ENCODE measurements around the gene GRN. TPM values are rescaled to one million over a fixed set of nuclear protein-coding genes. Genes with fewer than 3 reads are reported as not detected.
A peak's percentile ranks its signal among the peaks of the same experiment; 100 is the strongest.

The GRN gene
- total RNA-seq, 1 experiment from 2014 or later, result 400 TPM

DNA sequence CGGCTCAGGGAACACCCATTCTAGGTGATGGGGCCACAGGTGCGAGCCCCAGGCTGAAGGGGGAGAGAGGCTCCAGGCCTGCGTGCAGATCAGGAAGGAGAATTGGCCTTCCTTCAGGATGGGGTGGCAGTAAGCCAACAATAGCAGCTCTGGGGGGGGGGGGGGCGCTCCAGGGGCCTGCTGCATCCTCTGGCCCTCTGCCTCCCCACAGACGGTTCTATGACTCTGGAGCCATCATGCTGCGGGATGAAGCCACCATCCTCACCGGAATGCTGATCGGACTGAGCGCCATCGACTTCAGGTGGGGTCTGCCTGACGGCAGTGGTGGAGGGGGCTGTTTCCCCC is 30.6 kb upstream of the GRN start:
- Histone ChIP-seq H3K27me3 (ENCODE audit: low read length) (no peaks in the 10 kb centered on the region), H3K4me3 (ENCODE audit: low read length) (peak overlapping the region; percentile 77), H2AFZ (ENCODE audit: low read length) (peak overlapping the region; percentile 77), H3F3A (ENCODE audit: low read length, unreplicated experiment) (no peaks in the 10 kb centered on the region), H3K27ac (ENCODE audit: low read length) (no peak overlapping the region), H3K4me1 (ENCODE audit: insufficient read depth, low read length) (peaks cover 13% of the 10 kb centered on the region), H3K9ac (ENCODE audit: low read length) (no peak overlapping the region), H3K9me2 (replicated peaks; ENCODE audit: low read length) (no peaks in the 10 kb centered on the region), H3K9me3 (ENCODE audit: low read length) (no peaks in the 10 kb centered on the region), H3K36me3 (ENCODE audit: low read depth, low read length) (peaks cover 2% of the 10 kb centered on the region; the same call in 1 of the 2 replicates), H3K79me2 (ENCODE audit: low read length) (no peaks in the 10 kb centered on the region), H4K20me1 (ENCODE audit: low read length) (no peaks in the 10 kb centered on the region), H3K4me2 (ENCODE audit: low read length) (peak overlapping the region; percentile 96)
- ChIA-PET CTCF (no interaction called here), POLR2A (ENCODE audit: unreplicated experiment) (interaction anchor here (0.7 kb wide), 1 partner anchor 84 kb away, joined by 6 read pairs; no protein-coding TSS in a partner anchor)
- ATAC-seq (no peak), DNase-seq (no peak)
- BruUV-seq (replicated peaks), result no TSS peak
- no peak for TF ChIP-seq EZH2phosphoT487 (IDR thresholded peaks at IDR 0.05; ENCODE audit: borderline replicate concordance, low read length)
- TF ChIP-seq, protein P1, sequence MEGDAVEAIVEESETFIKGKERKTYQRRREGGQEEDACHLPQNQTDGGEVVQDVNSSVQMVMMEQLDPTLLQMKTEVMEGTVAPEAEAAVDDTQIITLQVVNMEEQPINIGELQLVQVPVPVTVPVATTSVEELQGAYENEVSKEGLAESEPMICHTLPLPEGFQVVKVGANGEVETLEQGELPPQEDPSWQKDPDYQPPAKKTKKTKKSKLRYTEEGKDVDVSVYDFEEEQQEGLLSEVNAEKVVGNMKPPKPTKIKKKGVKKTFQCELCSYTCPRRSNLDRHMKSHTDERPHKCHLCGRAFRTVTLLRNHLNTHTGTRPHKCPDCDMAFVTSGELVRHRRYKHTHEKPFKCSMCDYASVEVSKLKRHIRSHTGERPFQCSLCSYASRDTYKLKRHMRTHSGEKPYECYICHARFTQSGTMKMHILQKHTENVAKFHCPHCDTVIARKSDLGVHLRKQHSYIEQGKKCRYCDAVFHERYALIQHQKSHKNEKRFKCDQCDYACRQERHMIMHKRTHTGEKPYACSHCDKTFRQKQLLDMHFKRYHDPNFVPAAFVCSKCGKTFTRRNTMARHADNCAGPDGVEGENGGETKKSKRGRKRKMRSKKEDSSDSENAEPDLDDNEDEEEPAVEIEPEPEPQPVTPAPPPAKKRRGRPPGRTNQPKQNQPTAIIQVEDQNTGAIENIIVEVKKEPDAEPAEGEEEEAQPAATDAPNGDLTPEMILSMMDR (conservative IDR thresholded peaks at IDR 0.05; ENCODE audit: low read depth, low read length), result no peak
- no peak for TF ChIP-seq EZH2 (IDR thresholded peaks at IDR 0.05; ENCODE audit: low read length, unreplicated experiment)
- intact Hi-C loops (cut with micrococcal nuclease), result no loop called here

DNA sequence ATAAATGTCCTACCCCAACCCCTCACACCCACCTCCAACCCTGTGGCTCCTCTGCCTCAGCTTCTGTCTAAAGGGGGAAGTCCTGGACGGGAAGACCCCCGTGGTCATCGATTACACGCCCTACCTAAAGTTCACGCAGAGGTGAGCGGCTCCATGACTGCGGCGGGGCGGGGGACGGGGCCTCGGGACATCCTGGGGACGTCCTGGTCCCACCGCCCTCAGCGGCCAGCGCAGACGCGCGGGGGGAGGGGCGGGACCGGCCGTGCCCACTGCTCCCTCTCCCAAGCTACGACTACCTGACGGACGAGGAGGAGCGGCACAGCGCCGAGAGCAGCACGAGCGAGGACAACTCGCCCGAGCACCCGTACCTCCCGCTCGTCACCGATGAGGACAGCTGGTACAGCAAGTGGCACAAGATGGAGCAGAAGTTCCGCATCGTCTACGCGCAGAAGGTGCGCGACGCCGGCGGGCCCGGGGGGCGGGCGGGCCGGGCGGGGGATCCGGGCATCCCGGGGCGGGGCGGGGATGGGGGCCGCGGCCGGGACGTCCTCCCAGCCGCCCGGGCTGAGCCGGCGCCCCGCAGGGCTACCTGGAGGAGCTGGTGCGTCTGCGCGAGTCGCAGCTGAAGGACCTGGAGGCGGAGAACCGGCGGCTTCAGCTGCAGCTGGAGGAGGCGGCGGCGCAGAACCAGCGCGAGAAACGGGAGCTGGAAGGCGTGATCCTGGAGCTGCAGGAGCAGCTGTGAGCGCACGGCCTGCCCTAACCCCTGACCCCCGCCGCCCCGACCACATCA is 30.0 kb upstream of the GRN start:
- Histone ChIP-seq H3K4me3 (ENCODE audit: low read length) (peak overlapping the region; percentile 77), H2AFZ (ENCODE audit: low read length) (peak overlapping the region; percentile 77), H3K27ac (ENCODE audit: low read length) (no peak overlapping the region), H3K9me3 (ENCODE audit: low read length) (no peaks in the 10 kb centered on the region), H3K27me3 (ENCODE audit: low read length) (no peaks in the 10 kb centered on the region), H3K9me2 (replicated peaks; ENCODE audit: low read length) (no peaks in the 10 kb centered on the region), H3K4me2 (ENCODE audit: low read length) (peak overlapping the region; percentile 96), H3K79me2 (ENCODE audit: low read length) (no peaks in the 10 kb centered on the region), H3F3A (ENCODE audit: low read length, unreplicated experiment) (no peaks in the 10 kb centered on the region), H3K4me1 (ENCODE audit: insufficient read depth, low read length) (peaks cover 11% of the 10 kb centered on the region), H3K36me3 (ENCODE audit: low read depth, low read length) (peaks cover 8% of the 10 kb centered on the region), H3K9ac (ENCODE audit: low read length) (0 out of 2 replicates have a peak overlapping the region, but pooled peaks have one; percentile 13), H4K20me1 (ENCODE audit: low read length) (no peaks in the 10 kb centered on the region)
- POLR2A ChIA-PET (ENCODE audit: unreplicated experiment), result interaction anchor here (0.6 to 0.7 kb wide), 3 partner anchors 84 to 264 kb away, joined by 4 to 20 read pairs (median 6); no protein-coding TSS in a partner anchor
- intact Hi-C loops (cut with micrococcal nuclease), result no loop called here
- peak; percentile 75 for DNase-seq
- TF ChIP-seq, protein P1 (conservative IDR thresholded peaks at IDR 0.05; ENCODE audit: low read depth, low read length), result no peak
- TF ChIP-seq EZH2phosphoT487 (IDR thresholded peaks at IDR 0.05; ENCODE audit: borderline replicate concordance, low read length) (no peak), EZH2 (IDR thresholded peaks at IDR 0.05; ENCODE audit: low read length, unreplicated experiment) (no peak)
- CTCF ChIA-PET, result interaction anchor here (0.7 to 1.0 kb wide), 3 partner anchors 12 to 105 kb away, joined by 3 to 4 read pairs (median 4); partner anchors contain the start of gene UBTF
- peak; percentile 75 for ATAC-seq
- BruUV-seq (replicated peaks), result no TSS peak
